AG04449 (cell line): ENCODE data around the gene SLC1A3.

Source experiments
- CTCF ChIA-PET: fragments of 350-600 bp; formaldehyde crosslinking; extraction: SDS; loops from one replicate; lab custom pipeline; 2021; ENCODE audit warnings: antibody characterized with exemption; lab: Yijun Ruan, JAX
- POLR2A ChIA-PET: fragments of 400-600, 350-600 bp; formaldehyde crosslinking; extraction: SDS; loops from one replicate; lab custom pipeline; 2020; ENCODE audit warnings: antibody characterized with exemption, inconsistent platforms; lab: Yijun Ruan, JAX
- DNase-seq: peaks from one replicate; pipeline ENCODE4 v3.0.0-alpha.2; 2010; ENCODE audit warnings: low read depth, low spot score
- H3K4me3 ChIP-seq: 2 replicates; pipeline ENCODE4 v1.5.1; 2011; ENCODE audit warnings: low read depth, mild to moderate bottlenecking, control low read depth, low read length
- TF ChIP-seq, protein P1 (sequence below): IDR thresholded peaks from one replicate; pipeline ENCODE4 v1.5.1; 2011; ENCODE audit warnings: mild to moderate bottlenecking, moderate library complexity, low read length, control low read depth, inconsistent platforms; ENCODE audit not compliant: insufficient read depth; ENCODE audit errors: missing control alignments

Gene SLC1A3

GRCh38 chr5:36666274-36666673, 59.9 kb downstream of the SLC1A3 start:
- CTCF ChIA-PET, result no interaction called here
- no peak for DNase-seq
- POLR2A ChIA-PET, result no interaction called here
- H3K4me3 ChIP-seq, result no peak overlapping the region
- TF ChIP-seq, protein P1, sequence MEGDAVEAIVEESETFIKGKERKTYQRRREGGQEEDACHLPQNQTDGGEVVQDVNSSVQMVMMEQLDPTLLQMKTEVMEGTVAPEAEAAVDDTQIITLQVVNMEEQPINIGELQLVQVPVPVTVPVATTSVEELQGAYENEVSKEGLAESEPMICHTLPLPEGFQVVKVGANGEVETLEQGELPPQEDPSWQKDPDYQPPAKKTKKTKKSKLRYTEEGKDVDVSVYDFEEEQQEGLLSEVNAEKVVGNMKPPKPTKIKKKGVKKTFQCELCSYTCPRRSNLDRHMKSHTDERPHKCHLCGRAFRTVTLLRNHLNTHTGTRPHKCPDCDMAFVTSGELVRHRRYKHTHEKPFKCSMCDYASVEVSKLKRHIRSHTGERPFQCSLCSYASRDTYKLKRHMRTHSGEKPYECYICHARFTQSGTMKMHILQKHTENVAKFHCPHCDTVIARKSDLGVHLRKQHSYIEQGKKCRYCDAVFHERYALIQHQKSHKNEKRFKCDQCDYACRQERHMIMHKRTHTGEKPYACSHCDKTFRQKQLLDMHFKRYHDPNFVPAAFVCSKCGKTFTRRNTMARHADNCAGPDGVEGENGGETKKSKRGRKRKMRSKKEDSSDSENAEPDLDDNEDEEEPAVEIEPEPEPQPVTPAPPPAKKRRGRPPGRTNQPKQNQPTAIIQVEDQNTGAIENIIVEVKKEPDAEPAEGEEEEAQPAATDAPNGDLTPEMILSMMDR, result no peak

- POLR2A ChIA-PET, result no interaction called here
- CTCF ChIA-PET, result no interaction called here
- DNase-seq, result no peak
- no peak overlapping the region for H3K4me3 ChIP-seq
- TF ChIP-seq, protein P1, result no peak
These were observed 60.6 kb downstream of the SLC1A3 start for GRCh38 chr5:36666986-36667385.

GRCh38 chr5:36667824-36668223, 61.4 kb downstream of the SLC1A3 start:
- CTCF ChIA-PET, result interaction anchor here (0.9 to 3.2 kb wide), 2 partner anchors 20 to 23 kb away, joined by 3 to 16 read pairs; no protein-coding TSS in a partner anchor
- no peak for DNase-seq
- H3K4me3 ChIP-seq, result no peak overlapping the region
- POLR2A ChIA-PET, result no interaction called here
- TF ChIP-seq, protein P1, result no peak

GRCh38 chr5:36669015-36669651, 62.7 kb downstream of the SLC1A3 start:
- TF ChIP-seq, protein P1, result no peak
- ChIA-PET CTCF (interaction anchor here (2.1 to 3.2 kb wide), 2 partner anchors 21 to 27 kb away, joined by 6 to 16 read pairs; no protein-coding TSS in a partner anchor), POLR2A (no interaction called here)
- no peak for DNase-seq
- no peak overlapping the region for H3K4me3 ChIP-seq

- no peak for DNase-seq
- ChIA-PET POLR2A (no interaction called here), CTCF (interaction anchor here (1.1 to 3.2 kb wide), 3 partner anchors 16 to 25 kb away, joined by 5 to 16 read pairs (median 6); no protein-coding TSS in a partner anchor)
- TF ChIP-seq, protein P1, result no peak
- no peak overlapping the region for H3K4me3 ChIP-seq
These were observed 64.1 kb downstream of the SLC1A3 start for GRCh38 chr5:36670548-36670947.

DNA sequence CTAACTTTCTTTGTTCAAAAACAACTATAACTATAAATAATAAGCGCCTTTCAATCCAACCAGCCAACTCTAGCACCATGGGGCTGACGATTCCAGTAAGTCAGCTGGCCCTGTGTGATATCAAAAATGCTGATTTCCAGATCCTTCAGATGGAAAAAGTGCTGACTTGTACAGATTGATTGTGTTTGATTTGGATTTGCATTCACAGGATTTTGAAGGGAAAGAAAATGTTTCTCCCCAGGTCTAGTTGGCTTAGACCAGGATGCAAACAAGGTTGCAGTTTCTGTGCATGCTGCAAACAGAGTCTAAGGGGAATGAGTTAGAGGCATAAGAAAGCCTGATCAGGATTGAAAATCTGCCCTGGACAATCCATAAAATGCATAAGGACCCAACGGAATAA, 68.9 kb downstream of the SLC1A3 start:
- no peak overlapping the region for H3K4me3 ChIP-seq
- DNase-seq, result no peak
- ChIA-PET CTCF (no interaction called here), POLR2A (no interaction called here)
- TF ChIP-seq, protein P1, result no peak
